ENCODE results near the gene LONP2. TPM values are rescaled to one million over a fixed set of nuclear protein-coding genes. Genes with fewer than 3 reads are reported as not detected.

Gene LONP2
- total and polyA plus RNA-seq, 2 of the 13 experiments (the other 11 are each of a cell fraction or from before 2014, with no cell fraction given): 39.2 to 63.3 TPM

GRCh38 chr16:48203974-48204824 is 39.9 kb upstream of the LONP2 start (continued):
- TF ChIP-seq CSRNP2 (CRISPR knock-in tag; conservative IDR thresholded peaks at IDR 0.05; ENCODE audit: low read depth) (no peak), ZNF251 (CRISPR knock-in tag; IDR thresholded peaks at IDR 0.05) (no peak), RCOR2 (CRISPR knock-in tag; IDR thresholded peaks at IDR 0.05) (peak; percentile 96), ZFP90 (CRISPR knock-in tag; IDR thresholded peaks at IDR 0.05; ENCODE audit: borderline replicate concordance) (no peak; the same call in 1 of the 2 replicates), ZNF781 (CRISPR knock-in tag; IDR thresholded peaks at IDR 0.05; ENCODE audit: borderline replicate concordance, not compliant biosample characterization) (peak; percentile 66), ZNF160 (CRISPR knock-in tag; IDR thresholded peaks at IDR 0.05) (0 out of 2 replicates have a peak, but pooled peaks have one; percentile 39), ZNF549 (CRISPR knock-in tag; IDR thresholded peaks at IDR 0.05) (0 out of 2 replicates have a peak, but pooled peaks have one; percentile 56), HNF1A (IDR thresholded peaks at IDR 0.05; ENCODE audit: low read depth) (peak; percentile 66), HNF1A (CRISPR knock-in tag; IDR thresholded peaks at IDR 0.05; ENCODE audit: borderline replicate concordance) (peak; percentile 65; the same call in 1 of the 2 replicates), ETV5 (CRISPR knock-in tag; IDR thresholded peaks at IDR 0.05; ENCODE audit: borderline replicate concordance) (peak; percentile 74; the same call in 1 of the 2 replicates), E2F5 (CRISPR knock-in tag; conservative IDR thresholded peaks at IDR 0.05) (no peak), ZNF598 (CRISPR knock-in tag; IDR thresholded peaks at IDR 0.05; ENCODE audit: borderline replicate concordance) (peak; percentile 72; the same call in 1 of the 2 replicates), NONO (IDR thresholded peaks at IDR 0.05) (no peak), NONO (CRISPR knock-in tag; conservative IDR thresholded peaks at IDR 0.05) (peak; percentile 93; the same call in 1 of the 2 replicates)
